ENCODE results near the gene PSME1.

DNA sequence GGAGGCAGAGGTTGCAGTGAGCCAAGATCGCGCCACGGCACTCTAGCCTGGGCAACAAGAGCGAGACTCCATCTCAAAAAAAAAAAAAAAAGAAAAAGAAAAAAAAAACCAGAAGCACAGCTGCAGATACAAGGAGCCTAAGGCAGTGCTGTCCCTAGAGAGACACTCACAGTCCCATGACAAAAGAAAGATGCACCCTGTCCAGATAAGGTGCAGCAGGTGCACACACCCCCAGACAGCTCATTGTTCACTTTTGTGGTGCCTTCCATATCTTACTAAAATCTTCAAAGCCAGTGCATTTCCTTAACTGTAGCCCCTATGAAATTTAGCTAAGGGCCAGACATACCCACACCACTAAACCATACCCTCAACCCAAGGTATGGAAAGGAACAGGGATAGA, 13.6 kb upstream of the PSME1 start:
- TF ChIP-seq, protein P1, sequence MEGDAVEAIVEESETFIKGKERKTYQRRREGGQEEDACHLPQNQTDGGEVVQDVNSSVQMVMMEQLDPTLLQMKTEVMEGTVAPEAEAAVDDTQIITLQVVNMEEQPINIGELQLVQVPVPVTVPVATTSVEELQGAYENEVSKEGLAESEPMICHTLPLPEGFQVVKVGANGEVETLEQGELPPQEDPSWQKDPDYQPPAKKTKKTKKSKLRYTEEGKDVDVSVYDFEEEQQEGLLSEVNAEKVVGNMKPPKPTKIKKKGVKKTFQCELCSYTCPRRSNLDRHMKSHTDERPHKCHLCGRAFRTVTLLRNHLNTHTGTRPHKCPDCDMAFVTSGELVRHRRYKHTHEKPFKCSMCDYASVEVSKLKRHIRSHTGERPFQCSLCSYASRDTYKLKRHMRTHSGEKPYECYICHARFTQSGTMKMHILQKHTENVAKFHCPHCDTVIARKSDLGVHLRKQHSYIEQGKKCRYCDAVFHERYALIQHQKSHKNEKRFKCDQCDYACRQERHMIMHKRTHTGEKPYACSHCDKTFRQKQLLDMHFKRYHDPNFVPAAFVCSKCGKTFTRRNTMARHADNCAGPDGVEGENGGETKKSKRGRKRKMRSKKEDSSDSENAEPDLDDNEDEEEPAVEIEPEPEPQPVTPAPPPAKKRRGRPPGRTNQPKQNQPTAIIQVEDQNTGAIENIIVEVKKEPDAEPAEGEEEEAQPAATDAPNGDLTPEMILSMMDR (IDR thresholded peaks at IDR 0.05; ENCODE audit: low read length), result no peak
- no peak for TF ChIP-seq EZH2phosphoT487 (IDR thresholded peaks at IDR 0.05; ENCODE audit: low read length)
- TF ChIP-seq EZH2 (optimal IDR thresholded peaks at IDR 0.05; ENCODE audit: low read depth, low read length), result no peak

All from MM.1S (cell line).